ENCODE measurements around the gene CALCB. TPM values are rescaled to one million over a fixed set of nuclear protein-coding genes. Genes with fewer than 3 reads are reported as not detected.

CALCB gene, protein sequence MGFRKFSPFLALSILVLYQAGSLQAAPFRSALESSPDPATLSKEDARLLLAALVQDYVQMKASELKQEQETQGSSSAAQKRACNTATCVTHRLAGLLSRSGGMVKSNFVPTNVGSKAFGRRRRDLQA
- 0.07 TPM in 1 of 5 replicates, not detected in the others for total RNA-seq (2022; extraction: Qiagen RNA extraction; ENCODE audit: low read depth)

DNA sequence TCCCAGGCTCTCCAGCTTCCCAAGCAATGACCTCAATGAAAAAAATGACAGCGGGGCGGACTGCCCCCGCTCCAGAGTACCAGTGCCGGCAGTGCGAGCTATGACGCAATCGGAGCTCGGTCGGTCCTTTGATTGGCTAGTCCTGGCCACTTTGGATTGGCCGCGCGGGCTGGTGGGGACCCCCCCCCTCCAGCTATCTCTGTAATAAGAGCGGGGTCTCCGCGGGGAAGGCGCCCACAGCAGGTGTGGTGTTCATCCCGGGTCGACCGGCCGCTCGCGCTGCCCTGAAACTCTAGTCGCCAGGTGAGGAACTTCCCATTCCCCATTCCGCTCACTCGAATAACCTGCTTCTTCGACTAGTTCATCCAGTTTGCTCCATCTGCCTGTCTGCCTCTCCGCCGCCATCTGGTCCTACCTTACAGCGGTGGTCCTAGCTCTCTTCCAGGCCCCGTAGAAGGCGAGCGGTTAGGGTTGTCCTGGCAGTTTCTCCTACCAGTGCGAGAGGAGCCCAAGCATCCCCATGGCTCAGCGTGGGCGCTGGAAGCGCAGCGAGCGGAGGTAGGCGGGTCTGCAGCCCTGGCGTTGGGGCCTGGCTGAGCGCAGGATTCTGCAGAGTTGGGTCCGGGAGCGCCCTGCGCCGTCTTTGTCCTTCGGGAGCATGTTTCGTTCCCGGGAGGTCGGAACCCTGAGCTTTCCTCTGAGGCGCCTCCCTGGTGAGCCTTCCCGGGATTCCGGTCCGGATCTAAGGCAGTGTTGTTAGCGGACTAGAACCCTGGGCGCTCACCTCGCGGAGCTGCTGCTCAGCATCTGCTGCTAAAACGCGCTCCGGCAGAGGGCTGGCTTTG, at the start of gene CALCB:
Gene CALCB (plus strand): TSS at position 233 of the 845 bp plus-strand sequence. CDS start 1,126 bp downstream, outside the sequence.

DNA sequence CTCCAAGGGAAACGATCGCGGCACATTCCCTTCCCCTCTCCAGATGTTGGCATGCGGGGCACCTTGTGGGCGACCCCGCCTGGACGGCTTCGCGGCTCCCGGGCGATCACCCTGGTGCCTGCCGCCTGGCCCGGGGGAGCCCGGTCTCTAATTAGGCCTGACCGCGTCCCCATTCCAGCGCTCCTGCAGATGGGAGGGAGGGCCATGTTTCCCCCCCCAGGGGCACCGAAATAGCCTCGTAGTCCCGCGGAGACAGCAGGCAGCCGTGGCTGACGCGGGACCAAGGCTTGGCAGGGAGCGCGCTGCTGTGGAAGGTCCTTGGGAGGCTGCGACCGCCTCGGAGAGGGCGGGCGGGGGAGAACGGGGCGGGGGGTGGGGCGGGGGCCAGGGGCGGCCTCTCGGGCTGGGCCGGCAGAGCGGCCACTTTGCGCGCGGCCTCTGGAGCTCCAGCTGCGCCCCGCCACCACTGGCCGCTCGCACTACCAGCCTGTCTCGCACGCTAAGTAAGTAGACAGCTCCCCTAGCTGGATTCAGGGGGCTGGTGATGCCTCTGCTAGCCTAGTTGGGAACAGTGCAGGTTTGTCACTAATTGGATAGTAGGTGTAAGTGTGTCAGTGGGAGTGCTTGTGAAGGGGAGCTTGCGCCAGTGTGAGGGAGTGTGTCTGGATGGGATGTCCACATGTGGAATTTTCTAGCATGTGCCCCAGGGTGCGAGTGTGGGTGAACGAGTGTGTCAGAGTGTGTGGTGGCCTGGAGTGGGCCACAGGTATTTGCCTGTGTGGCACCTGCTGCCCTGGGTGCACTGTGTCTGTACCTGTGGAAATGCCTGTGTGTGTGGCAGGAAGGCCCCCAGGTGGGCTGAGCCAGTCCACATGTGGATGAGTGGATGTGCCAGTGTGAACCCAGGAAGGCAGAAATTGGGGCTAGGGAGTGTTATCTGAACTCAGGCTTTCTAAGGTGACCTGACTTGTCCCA, 41.4 kb downstream of the CALCB start, which contains the start of gene INSC:
Gene INSC (plus strand): TSS at position 423 of the 975 bp plus-strand sequence. CDS start 34,252 bp downstream, outside the sequence.

Other genes starting within 250 kb of the CALCB start
- gene CYP2R1, start 181.4 kb upstream of the CALCB start, total RNA-seq (2022; extraction: Qiagen RNA extraction; ENCODE audit: low read depth): 7.6 to 14.9 TPM (median 14.1 TPM) in 5 replicates
- 0.03 TPM in 1 of 5 replicates, not detected in the others for gene CALCA, start 101.2 kb upstream of the CALCB start, total RNA-seq (2022; extraction: Qiagen RNA extraction; ENCODE audit: low read depth)
- not detected in 5 replicates for gene INSC, start 41.3 kb downstream of the CALCB start, total RNA-seq (2022; extraction: Qiagen RNA extraction; ENCODE audit: low read depth)